GM21515 (cell line): ENCODE results near the gene IRAK1.

Experiments used
- ATAC-seq: cut with Tn5 transposase; IDR thresholded peaks from one replicate; pipeline ENCODE4 v1.9.1; 2021; ENCODE audit not compliant: unreplicated experiment

The IRAK1 gene

GRCh38 chrX:154020536-154021115, 924 bp upstream of the IRAK1 start:
- no peak for ATAC-seq

DNA sequence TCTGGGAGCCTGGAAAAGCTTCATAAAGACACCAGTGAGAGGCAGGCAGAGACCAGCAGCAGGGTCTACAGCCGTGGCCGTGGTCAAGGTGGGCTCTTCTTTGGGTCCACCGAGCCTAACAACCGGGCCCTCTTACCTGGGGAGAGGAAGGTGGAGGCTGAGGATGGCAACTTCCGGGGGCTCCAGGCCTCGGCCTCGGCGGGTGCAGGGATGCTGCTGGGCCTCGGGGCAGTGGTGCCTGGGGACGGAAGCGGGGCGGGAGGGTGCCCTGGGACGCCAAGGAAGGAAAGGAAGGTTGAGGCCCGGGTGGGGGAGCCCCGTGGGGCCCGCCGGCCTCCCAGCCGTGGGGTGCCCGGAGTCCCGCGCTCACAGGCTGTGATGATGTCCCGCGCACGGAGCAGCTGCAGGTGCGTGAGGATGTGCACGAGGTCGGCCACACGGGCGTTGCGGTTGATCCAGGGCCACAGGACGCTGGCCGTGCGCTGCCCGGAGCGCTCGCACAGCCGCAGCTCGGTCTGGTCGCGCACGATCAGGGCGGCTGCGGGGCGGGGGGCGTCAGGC, 561 bp downstream of the IRAK1 start:
- peak; percentile 18 for ATAC-seq

DNA sequence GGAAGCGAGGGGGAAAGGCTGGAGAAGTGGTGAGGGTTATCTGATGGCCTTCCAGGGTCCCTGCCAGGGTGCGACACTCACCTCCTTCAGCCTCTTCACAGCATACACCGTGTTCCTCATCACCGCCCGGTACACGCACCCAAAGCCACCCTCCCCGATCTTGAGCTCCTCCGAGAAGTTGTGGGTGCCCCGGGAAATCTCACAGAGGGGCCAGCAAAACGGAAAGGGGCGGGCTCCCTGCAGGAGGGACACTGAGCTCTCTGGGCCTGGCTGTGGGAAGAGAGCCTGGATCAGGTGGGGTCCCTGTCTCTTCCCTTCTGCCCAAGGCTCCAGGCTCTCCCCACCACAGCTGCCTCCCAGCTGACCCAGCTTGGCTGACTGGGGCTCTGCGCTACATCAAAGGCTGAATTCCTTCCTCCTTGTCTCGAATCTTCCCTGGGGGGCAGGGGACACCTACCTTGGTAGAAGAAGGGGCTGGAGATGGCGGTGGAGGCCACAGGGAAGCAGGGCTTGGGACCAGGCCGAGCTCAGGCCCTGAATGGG, 1.1 kb downstream of the IRAK1 start:
- no peak for ATAC-seq

- no peak for ATAC-seq
These were observed 1.8 kb downstream of the IRAK1 start for GRCh38 chrX:154017766-154018517.

- no peak for ATAC-seq
These were observed 3.2 kb downstream of the IRAK1 start for GRCh38 chrX:154016366-154017076.

GRCh38 chrX:154015581-154016264, 4.0 kb downstream of the IRAK1 start:
- ATAC-seq: no peak

GRCh38 chrX:154014429-154015380, 5.0 kb downstream of the IRAK1 start:
- no peak for ATAC-seq

DNA sequence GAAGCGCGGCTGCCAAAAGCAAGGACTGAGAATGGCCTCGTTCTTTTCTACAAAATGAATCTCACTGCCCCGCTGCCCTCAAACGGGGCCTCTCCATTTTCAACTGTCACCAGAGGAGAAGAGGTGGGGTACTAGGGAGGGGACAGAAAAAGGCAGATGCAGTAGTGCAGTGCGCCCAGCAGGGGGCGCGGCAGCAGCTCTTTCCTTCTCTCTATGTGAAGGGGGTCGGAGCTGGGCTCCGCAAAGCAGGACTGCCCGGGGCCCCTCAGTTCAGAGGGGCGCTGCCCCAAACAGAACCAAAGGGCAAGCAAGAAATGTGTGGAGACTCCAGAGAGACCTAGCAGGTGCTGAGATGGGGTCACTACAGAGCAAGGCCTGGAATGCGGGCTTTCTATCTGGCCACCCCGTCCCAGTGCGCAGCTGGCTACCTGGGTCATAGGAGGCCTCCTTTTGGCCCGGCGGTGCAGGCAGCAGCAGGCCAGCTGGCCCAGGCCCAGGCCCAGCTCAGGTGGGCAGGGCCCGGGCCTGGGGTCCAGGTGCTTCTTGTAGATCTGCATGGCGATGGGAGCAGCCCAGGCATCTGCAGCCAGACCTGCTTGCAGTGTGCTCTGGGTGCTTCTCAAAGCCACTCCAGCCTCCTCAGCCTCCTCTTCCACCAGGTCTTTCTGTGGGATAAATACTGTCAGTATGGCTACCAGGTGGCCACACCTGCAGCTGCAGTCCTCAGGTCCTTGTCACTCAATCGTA, 5.9 kb downstream of the IRAK1 start:
- no peak for ATAC-seq

GRCh38 chrX:154013001-154013421, 6.7 kb downstream of the IRAK1 start:
- ATAC-seq: no peak

GRCh38 chrX:154012336-154012991, 7.2 kb downstream of the IRAK1 start:
- ATAC-seq: no peak

DNA sequence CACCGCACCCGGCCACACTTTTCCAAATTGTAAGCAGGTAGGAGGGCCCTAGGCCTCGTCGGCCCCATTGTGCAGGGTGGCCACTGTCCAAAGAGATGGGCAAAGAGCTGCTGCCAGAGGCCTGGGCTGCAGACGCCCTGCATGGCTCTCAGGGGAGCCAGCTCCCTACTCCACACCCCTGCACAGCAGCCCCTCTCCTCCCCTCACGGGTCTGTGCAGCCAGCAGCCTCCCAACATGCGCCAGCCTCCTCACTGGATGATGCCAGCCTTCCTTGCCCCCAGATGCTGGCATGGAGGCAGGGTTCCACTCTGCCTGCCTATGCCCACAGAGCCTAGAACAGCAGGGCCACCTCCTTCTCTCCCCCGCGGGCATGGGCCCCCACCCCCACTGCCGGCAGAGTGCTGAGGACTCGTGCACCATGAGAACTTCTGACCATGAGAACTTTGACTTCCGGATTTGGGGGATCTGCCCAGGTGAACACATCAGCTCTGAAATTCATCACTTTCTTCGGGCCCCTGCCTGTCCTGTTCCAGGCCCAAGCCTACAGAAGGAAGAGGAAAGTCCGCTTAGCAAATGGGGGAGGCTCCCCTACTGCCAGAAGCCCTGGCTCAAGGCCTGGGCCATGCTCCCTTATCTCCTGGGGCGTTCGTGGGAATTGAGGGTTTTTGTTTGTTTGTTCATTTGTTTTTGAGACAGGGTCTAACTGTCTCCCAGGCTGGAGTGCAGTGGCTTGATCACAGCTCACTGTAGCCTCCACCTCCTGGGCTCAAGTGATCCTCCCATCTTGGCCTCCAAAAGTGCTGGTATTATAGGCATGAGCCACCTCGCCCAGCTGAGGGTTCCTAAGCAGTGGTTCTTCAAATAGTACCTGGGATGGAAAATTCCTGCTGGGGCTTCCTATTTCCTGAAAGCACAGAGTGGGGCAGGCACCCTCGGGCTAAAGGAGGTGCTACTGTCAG, 8.0 kb downstream of the IRAK1 start:
- no peak for ATAC-seq

DNA sequence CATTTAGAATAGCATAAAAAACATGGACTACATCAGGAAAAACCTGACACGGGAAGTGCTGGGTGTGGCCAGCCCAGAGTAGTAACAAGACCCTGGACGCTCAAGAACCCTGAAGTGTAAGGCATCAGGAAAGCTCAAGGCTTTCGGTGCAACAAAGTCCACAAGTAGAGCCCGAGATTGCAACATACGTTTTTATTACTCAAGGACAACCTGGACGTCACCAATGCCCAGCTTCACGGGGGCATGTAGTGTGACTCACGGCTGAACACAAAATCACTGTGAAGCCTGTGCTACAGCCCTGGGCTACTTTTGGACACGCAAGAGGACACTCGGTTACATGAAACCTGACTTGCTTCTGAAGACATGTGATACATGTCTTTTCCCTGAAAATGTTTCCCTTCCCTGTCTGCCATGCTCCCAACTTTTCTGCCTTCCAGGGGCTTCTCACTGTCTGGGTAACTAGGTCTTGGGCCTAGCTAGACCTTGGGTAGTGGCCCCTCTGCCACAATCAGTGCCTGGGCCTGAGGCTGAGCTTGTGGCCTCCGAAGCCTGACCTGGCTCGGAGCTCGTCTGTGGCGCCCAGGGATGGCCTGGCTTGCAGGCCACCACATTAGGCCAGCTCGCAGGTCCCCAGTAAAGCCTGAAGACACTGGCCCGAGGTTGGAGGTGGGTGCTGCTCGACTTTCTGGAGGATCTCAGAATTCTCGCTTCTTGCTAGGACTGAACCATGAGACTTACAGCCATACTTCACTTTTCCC, 9.2 kb downstream of the IRAK1 start:
- no peak for ATAC-seq

DNA sequence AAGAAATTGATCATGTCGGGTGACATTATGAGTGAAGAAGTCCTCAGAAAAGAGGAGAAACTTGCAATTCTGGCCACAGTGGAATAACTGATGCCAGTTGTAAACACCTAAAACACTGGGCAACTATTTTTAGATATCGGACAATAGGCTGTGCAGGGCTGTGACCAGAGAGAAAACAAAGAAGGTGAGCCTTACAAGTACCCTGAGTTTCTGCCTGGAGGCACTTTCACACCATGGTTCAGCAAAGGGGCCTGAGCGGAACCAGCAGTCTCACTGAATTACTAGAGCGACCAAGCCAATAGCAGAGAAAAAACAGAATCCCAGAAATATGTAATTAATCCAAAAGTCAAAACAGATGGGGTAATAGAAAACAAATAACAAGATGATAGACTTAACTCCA, 11.2 kb downstream of the IRAK1 start:
- ATAC-seq: no peak

GRCh38 chrX:154006947-154007346, 12.8 kb downstream of the IRAK1 start:
- no peak for ATAC-seq

DNA sequence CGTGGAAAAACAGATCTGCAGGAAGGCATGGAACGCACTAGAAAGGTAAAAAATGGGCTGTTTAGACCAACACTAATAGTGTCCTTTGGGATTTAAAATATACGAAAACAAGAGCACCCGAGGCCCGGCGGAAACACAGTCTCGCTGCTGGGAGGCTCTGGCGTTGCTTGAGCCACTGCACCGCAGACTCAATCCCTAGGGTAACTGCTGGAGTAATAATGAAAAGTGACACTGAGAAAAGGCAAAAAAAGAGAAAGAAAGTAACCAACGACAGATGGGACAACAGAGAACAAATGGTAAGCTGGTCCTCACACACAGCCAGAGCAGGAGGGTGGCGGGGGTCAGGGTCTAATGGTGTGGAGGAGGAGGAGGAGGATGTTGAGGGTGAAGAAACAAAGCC, 15.4 kb downstream of the IRAK1 start:
- ATAC-seq: no peak

- ATAC-seq: no peak
These were observed 17.4 kb downstream of the IRAK1 start for GRCh38 chrX:154002215-154002719.

DNA sequence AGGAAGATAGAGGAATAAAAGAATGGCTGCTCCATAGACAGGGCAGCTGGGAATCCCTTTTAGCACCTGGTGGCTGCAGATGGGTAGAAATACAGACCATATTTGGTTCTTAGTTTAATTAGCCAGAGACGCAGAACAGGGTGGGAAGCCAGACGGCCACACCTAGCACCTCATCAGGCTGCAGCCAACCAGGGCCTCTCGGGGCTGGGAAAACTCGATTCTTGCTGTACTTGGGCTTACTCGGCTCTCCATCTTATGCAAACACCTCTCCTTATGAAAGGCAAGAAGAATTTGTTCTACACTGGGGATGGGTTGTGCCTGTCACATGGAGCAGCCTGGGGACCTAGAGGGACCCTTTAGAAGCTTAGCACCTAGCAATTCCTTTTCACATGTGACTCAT, 19.7 kb downstream of the IRAK1 start:
- no peak for ATAC-seq
